ENCODE data around the gene SWAP70.

The SWAP70 gene

GRCh38 chr11:9752091-9752490 is 88.2 kb downstream of the SWAP70 start:
- no peak for DNase-seq

DNA sequence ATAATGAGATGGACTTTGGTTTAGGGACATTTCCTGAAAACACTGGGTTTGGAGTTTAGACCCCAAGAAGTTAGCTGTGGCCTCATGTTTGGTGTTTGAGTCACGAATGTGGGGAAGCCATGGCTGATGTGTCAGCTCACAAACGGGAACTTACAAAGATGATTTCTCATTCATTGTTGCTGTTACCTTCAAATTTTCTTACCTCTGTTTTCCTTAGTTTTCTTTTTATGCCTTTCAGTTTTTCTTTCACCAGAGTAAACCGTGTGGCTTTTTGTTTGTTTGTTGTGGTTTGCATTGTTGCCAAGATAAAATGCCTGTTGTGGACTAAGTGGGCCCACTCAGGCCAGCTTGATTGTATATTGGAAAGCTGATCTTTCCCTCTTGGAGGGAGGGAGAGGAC is 89.1 kb downstream of the SWAP70 start:
- no peak for DNase-seq

DNA sequence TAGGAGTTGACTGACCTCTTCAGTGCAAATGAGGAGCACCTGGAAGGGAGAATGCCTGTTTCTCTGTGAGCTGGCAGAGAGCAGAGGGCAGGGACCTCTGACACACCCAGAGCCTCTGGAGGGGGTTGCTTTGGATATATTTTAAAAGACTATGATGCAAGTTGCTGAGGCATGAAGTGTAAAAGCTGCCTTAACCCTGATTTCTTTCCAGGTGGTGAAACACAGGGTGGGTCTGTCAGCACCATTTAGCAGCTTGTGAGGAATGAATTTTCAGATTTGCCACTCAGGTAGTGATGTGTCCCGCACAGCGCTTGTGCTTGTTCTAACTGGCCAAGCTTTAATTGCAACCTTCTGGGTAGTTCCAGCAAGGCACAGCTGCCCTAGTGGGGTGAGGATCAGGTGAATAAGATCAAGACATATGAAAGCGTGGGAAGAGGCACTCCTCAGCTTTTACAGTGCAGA is 90.2 kb downstream of the SWAP70 start:
- DNase-seq = no peak

- DNase-seq = no peak
Observed at GRCh38 chr11:9755561-9756185, 91.8 kb downstream of the SWAP70 start.

GRCh38 chr11:9756461-9756860 is 92.6 kb downstream of the SWAP70 start:
- no peak for DNase-seq

DNA sequence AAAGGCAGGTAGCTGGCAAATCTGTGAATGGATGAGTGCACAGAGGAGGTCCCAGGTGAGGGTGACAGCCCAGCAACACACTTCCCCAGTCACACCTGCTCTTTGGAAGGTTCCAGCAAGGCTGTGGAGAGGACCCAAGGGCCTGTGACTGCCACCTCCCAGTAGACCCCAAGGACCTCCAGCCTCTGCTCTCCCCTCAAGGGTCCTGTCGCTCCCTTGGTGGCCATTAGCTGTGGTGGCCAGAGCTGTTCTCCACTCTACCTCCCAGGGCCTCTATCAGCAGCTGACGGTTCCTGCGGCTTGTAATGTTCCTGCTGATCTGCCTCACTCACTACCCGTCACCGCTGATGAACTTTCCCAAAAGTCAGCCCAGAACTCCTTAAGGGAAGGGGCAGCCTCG is 93.0 kb downstream of the SWAP70 start:
- no peak for DNase-seq

- DNase-seq = peak; percentile 91
Observed at GRCh38 chr11:9757809-9758636, 94.1 kb downstream of the SWAP70 start.

GRCh38 chr11:9758637-9759518 is 95.0 kb downstream of the SWAP70 start:
- DNase-seq = no peak

DNA sequence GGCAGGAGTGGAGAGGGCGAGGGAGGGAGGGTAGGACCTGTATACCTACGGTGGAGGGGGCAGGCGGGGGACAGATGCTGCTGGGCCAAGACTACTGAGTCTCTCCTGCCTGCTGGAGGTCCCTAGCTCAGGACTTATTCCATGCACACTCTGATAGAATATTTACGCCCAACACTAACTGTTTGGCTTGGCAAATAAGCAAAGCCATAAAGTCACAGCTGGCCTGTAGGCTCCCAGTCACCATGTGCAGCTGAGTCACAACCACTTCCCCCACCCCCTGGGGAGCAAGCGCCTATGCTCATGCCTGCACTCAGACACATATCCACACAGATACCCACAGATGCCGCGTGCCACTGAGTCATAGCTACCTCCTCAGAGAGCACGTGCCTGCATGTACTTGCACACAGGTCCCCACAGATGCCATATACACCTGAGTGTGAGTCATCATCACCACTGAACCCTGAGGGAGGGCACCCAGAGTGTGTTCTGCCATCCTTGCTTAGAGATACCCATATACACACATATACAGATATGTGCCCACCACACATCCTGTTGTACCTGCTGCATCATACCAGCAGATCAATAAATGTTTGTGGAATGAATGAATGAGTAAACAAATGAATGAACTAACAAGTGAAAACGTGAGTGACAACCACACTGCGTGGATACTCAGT is 95.8 kb downstream of the SWAP70 start:
- DNase-seq = no peak

DNA sequence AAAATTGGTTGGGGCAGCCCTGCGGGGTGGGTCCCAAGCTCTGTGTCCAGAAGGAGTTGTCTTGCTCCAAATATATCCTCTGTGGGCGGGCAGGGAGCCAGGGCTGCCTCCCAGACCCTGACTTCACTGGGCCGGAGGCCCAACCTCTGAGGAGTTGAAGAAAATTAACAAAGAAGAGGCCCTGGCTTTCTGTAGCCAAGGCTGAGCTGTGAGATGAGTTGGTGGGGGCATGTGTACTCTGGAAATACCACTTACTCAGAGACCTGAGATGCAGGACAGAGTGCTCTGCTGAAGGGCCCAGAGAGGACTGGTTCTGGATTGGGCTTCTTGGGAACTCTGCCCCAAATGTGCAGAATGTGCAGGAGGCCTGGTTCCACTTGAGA is 96.3 kb downstream of the SWAP70 start:
- no peak for DNase-seq

DNA sequence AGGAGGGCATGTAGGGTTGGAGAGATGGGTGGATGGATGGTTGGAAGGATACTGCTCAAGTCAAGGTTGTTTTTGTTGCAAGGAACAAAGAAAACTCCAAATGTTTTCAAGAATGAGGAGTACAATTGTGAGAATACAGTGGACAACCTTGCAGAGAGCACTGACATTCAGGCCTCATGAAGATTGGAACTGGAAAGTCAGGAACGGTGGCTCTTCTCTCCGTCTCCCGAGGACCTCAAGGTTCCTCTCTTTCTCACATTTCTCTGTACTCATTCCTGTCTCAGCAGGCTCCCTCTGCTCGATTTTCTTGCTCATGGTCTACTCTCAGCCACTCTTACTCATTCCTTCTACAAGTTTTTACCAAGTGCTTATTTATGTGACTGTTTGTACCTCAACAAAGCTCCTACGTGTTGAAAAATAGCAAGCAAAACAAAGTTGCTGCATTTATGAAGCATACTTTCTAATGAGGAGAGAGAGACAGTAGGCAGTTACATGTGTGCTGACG is 97.6 kb downstream of the SWAP70 start:
- no peak for DNase-seq

GRCh38 chr11:9762531-9762930 is 98.7 kb downstream of the SWAP70 start:
- no peak for DNase-seq

- DNase-seq = no peak
Observed at GRCh38 chr11:9763301-9763700, 99.4 kb downstream of the SWAP70 start.

- peak; percentile 53 for DNase-seq
Observed at GRCh38 chr11:9765320-9766101, 101.6 kb downstream of the SWAP70 start.

DNA sequence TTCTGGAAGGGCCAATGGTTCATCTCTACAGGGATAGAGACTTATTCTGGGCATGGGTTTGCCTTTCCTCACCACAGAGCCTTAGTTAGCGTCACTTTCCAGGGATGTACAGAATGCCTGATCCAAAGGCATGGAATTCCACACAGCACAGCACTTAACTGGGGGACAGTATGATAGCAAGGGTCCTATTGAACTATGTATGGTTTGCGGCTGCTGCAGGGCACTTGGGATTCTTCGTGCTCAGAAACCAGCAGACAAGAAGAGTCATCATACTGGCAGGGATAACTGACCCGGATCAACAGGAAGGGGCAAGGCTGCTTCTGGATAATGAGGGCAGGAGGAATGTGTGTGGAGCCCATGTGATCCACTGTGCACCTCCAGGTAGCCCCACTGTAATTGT is 105.7 kb downstream of the SWAP70 start:
- DNase-seq = no peak

GRCh38 chr11:9771071-9771511 is 107.2 kb downstream of the SWAP70 start:
- no peak for DNase-seq

- no peak for DNase-seq
Observed at GRCh38 chr11:9772218-9772617, 108.3 kb downstream of the SWAP70 start.

- DNase-seq = no peak
Observed at GRCh38 chr11:9773524-9773923, 109.6 kb downstream of the SWAP70 start.

DNA sequence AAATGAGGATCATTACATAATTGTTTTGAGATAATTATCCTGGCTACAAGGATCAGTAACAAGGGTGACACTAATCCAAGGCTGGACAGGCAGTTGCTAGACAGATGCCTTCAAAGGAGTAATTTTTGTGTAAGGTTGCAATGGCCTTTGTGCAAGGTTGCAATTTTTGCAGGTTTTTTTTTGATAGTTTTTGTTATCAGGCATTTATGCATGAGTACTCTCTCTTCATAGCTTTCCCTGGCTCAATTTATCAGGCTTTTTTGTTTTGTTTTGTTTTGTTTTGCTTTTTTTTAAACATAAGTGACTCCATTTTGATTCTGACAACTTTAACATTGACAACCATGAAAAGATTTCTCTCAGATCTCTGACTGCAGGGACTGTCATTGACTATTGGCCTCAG is 110.2 kb downstream of the SWAP70 start:
- no peak for DNase-seq

DNA sequence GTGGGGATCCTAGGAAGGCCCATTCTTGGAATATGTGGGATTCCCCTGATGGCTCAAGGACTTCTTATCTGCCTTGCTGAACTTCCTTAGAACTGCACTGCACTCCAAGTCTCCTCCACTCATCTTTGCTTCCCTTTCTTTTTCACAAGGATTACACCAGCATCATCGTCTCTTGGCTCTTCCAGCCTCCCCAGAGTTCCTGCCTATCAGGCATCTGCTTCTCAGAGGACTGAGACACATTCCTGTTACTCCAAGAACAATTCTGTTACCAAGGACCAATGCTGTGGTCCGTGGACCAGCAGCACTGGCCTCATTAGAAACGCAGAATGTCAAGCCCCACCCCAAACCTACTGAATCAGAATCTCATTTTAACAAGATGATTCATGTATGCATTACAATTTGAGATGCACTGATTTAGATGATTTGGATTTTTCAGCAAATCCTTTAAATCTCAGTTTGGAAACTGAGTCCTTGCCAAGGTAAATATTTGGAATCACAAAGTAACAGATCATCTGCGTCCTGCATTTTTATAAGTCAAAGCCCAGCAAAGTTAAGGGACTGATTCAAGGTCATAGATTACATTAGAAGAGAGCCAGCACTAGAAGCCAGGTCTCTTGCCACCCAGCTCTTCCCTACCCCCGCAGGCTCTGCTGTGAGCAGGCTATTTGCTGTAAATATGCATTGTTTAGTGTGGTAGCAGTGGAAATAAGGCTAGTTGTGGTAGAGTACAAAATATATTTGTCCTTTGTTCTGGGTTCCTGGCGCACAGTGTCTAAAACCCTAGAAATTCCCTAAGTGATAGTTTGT is 110.9 kb downstream of the SWAP70 start:
- no peak for DNase-seq
